GM12892 (cell line): Measurements from ENCODE around the gene ISLR.

Source experiments
- POLR2A ChIP-seq: IDR thresholded peaks from 2 replicates; pipeline ENCODE4 v1.6.1; 2011; ENCODE audit warnings: low read depth, low read length, control low read depth
- POLR2AphosphoS5 ChIP-seq: IDR thresholded peaks from 2 replicates; pipeline ENCODE4 v1.6.1; 2011; ENCODE audit warnings: low read depth, low read length, control low read depth

DNA sequence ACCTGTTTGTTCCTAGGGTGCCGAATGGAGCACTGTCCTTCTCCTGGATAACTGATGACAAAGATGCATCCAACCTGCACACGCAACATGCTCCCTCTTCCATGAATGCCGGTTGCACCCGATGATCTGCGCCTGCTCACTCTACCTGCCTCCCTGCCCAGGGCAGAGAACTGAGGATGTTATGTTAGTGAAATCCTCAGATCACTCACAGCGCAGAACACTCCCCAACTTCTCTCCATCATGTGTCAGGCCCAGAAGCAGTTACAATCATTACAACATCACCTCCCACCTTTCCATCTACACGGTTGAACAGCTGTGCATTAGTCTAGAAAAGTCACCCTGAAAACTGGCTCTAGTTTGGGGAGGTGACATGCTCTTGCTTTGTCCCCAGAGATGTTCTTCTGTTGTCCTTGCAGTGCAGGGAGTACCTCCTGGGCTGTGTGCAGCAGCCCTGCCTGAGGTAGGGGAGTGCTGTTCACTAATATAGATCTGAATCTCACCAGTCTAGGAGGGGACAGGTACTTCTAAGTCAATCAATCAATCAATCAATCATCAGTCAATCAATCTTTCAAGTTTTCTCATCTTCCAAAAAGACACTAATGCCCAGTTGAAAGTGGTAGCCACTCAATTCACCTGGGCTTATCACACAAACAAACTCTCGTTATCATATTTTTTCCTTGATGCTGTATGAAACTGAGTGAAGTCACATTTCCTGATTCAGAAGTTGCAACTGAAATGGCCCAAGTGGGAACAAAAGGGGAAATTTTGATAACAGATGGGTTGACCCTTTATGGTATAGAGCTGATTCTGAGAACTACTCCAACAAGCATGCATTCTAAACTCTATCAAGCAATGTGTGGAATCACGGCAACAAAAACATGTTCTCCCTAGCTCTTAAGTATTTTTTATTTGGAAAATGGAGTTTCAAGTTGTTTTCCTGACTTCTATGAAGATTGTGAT, 15.4 kb upstream of the ISLR start:
- TF ChIP-seq POLR2AphosphoS5 (no peak), POLR2A (no peak)
